Type B pancreatic cell (in vitro differentiated cells): Measurements from ENCODE around the gene RFESD. TPM values are rescaled to one million over a fixed set of nuclear protein-coding genes. Genes with fewer than 3 reads are reported as not detected.

Experiments used
- DNase-seq: peaks from one replicate; pipeline ENCODE4 v3.0.0; 2021; ENCODE audit warnings: mixed read lengths; ENCODE audit not compliant: unreplicated experiment; ENCODE audit errors: extremely low spot score
- H3K27ac Mint-ChIP-seq: 2 replicates; pipeline ENCODE4 v1.8.0; 2021; ENCODE audit warnings: mild to moderate bottlenecking, mixed read lengths
- H3K27me3 Mint-ChIP-seq: 2 replicates; pipeline ENCODE4 v1.8.0; 2021; ENCODE audit warnings: mixed read lengths
- H3K36me3 Mint-ChIP-seq: 2 replicates; pipeline ENCODE4 v1.8.0; 2021; ENCODE audit warnings: mixed read lengths
- H3K4me1 Mint-ChIP-seq: one replicate; pipeline ENCODE4 v1.8.0; 2021; ENCODE audit warnings: mixed read lengths; ENCODE audit not compliant: unreplicated experiment
- H3K4me3 Mint-ChIP-seq: 2 replicates; pipeline ENCODE4 v1.8.0; 2021; ENCODE audit warnings: mild to moderate bottlenecking, mixed read lengths
- H3K9me3 Mint-ChIP-seq: 2 replicates; pipeline ENCODE4 v1.8.0; 2021; ENCODE audit warnings: mixed read lengths
- CTCF ChIP-seq: fragments of 200-600 bp; sonication (generic); conservative IDR thresholded peaks from 2 replicates; pipeline ENCODE4 v1.5.0; 2021; ENCODE audit warnings: antibody characterized with exemption, mild to moderate bottlenecking
- total RNA-seq: library from RNA; stranded (reverse); gene quantifications from 2 replicates; pipeline ENCODE4 v1.2.1, GENCODE V29; 2021; ENCODE audit warnings: low replicate concordance

RFESD gene
- total RNA-seq, 1 donor from 2014 or later = 2.5 TPM

- no peak for TF ChIP-seq CTCF
- H3K27ac Mint-ChIP-seq = peak overlapping the region; percentile 61
These were observed 24.5 kb upstream of the RFESD start for GRCh38 chr5:95621839-95622629.

GRCh38 chr5:95623706-95624105 lies 22.9 kb upstream of the RFESD start:
- no peak overlapping the region for H3K27ac Mint-ChIP-seq
- H3K9me3 Mint-ChIP-seq = no peaks in the 10 kb centered on the region
- peaks cover 61% of the 10 kb centered on the region for H3K27me3 Mint-ChIP-seq

More at GRCh38 chr5:95621839-95622629, 24.5 kb upstream of the RFESD start:
- peak overlapping the region; percentile 89 for H3K4me3 Mint-ChIP-seq
- no peak for DNase-seq
- no peaks in the 10 kb centered on the region for H3K9me3 Mint-ChIP-seq
- peaks cover 12% of the 10 kb centered on the region for H3K4me1 Mint-ChIP-seq
- H3K36me3 Mint-ChIP-seq = peaks cover 5% of the 10 kb centered on the region
- peaks cover 70% of the 10 kb centered on the region for H3K27me3 Mint-ChIP-seq

GRCh38 chr5:95624368-95624767 lies 22.2 kb upstream of the RFESD start:
- H3K4me1 Mint-ChIP-seq = peaks cover 6% of the 10 kb centered on the region
- no peak for TF ChIP-seq CTCF
- no peak overlapping the region for H3K27ac Mint-ChIP-seq
- no peak for DNase-seq
- H3K4me3 Mint-ChIP-seq = no peak overlapping the region
- H3K36me3 Mint-ChIP-seq = no peaks in the 10 kb centered on the region
- H3K9me3 Mint-ChIP-seq = no peaks in the 10 kb centered on the region
- H3K27me3 Mint-ChIP-seq = peaks cover 54% of the 10 kb centered on the region

More at GRCh38 chr5:95623706-95624105, 22.9 kb upstream of the RFESD start:
- no peak for DNase-seq
- peaks cover under 1% of the 10 kb centered on the region for H3K36me3 Mint-ChIP-seq
- H3K4me1 Mint-ChIP-seq = peaks cover 9% of the 10 kb centered on the region
- no peak for TF ChIP-seq CTCF
- H3K4me3 Mint-ChIP-seq = no peak overlapping the region

GRCh38 chr5:95626701-95627100 lies 19.9 kb upstream of the RFESD start:
- TF ChIP-seq CTCF = no peak
- DNase-seq = no peak
- no peaks in the 10 kb centered on the region for H3K4me1 Mint-ChIP-seq
- no peaks in the 10 kb centered on the region for H3K36me3 Mint-ChIP-seq
- no peak overlapping the region for H3K27ac Mint-ChIP-seq
- H3K27me3 Mint-ChIP-seq = peaks cover 42% of the 10 kb centered on the region
- no peaks in the 10 kb centered on the region for H3K9me3 Mint-ChIP-seq
- H3K4me3 Mint-ChIP-seq = no peak overlapping the region

DNA sequence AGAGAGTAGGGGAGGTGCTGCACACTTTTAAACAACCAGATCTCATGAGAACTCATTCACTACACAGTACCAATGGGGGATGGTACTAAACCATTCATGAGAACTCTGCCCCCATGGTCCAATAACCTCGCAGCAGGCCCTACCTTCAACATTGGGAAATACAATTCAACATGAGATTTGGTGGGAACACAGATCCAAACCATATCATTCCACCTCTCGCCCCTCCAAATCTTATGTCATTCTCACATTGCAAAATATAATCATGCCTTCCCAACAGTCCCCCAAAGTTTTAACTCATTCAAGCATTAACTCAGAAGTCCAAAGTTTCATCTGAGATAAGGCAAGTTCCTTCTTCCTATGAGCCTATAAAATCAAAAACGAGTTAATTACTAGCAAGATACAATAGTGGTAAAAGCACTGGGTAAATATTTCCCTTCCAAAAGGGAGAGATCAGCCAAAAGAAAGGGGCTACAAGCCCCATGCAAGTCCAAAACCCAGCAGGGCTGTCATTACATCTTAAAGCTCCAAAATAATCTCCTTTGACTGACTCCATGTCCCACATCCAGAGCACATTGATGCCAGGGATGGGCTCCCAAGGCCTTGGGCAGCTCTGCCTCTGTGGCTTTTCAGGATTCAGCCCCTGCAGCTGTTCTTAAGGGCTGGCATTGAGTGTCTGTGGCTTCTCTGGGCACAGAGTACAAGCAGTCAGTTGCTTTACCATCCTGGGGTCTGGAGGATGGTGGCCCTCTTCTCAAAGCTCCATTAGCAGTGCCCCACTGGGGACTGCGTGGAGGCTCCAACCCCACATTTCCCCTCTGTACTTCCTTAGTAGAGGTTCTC lies 18.4 kb upstream of the RFESD start:
- no peaks in the 10 kb centered on the region for H3K36me3 Mint-ChIP-seq
- H3K4me1 Mint-ChIP-seq = no peaks in the 10 kb centered on the region
- peaks cover 27% of the 10 kb centered on the region for H3K27me3 Mint-ChIP-seq
- H3K4me3 Mint-ChIP-seq = no peak overlapping the region
- DNase-seq = no peak
- no peak overlapping the region for H3K27ac Mint-ChIP-seq
- TF ChIP-seq CTCF = no peak
- no peaks in the 10 kb centered on the region for H3K9me3 Mint-ChIP-seq
